Measurements from ENCODE around the gene SH3RF1. TPM values are rescaled to one million over a fixed set of nuclear protein-coding genes. Genes with fewer than 3 reads are reported as not detected.

Gene SH3RF1
- total and polyA plus RNA-seq, 2 experiments from 2014 or later: 7.8 to 12.4 TPM

- Histone ChIP-seq H4K20me1 (replicated peaks; ENCODE audit: insufficient read depth) (no peaks in the 10 kb centered on the region), H3K36me3 (ENCODE audit: insufficient read depth) (no peaks in the 10 kb centered on the region), H3K4me3 (no peak overlapping the region), H3K27me3 (ENCODE audit: insufficient read depth) (no peaks in the 10 kb centered on the region), H3K9me2 (ENCODE audit: insufficient read depth) (peaks cover 5% of the 10 kb centered on the region; the same call in 1 of the 2 replicates), H3K4me2 (no peak overlapping the region), H3K4me1 (ENCODE audit: insufficient read depth) (peaks cover 6% of the 10 kb centered on the region; the same call in 1 of the 2 replicates), H3K79me2 (replicated peaks; ENCODE audit: insufficient read depth) (no peaks in the 10 kb centered on the region), H3F3A (replicated peaks; ENCODE audit: low read depth) (no peaks in the 10 kb centered on the region), H2AFZ (no peak overlapping the region), H3K27ac (ENCODE audit: low read depth) (no peak overlapping the region)
- Mint-ChIP-seq H3K27ac (peak overlapping the region; percentile 24; the same call in 1 of the 2 replicates), H3K9me3 (no peaks in the 10 kb centered on the region), H3K4me1 (peaks cover 28% of the 10 kb centered on the region), H3K4me3 (no peak overlapping the region), H3K27me3 (ENCODE audit: insufficient read depth, low read depth, poor library complexity) (no peaks in the 10 kb centered on the region), H3K36me3 (ENCODE audit: low read depth) (peaks cover 17% of the 10 kb centered on the region)
- ATAC-seq: no peak
- DNase-seq (ENCODE audit: low spot score): no peak
- TF ChIP-seq ZNF331 (CRISPR knock-in tag; IDR thresholded peaks at IDR 0.05; ENCODE audit: low read depth): no peak
- TF ChIP-seq POLR2AphosphoS5 (IDR thresholded peaks at IDR 0.05; ENCODE audit: low read depth): no peak
- TF ChIP-seq ZNF114 (CRISPR knock-in tag; IDR thresholded peaks at IDR 0.05): no peak
- TF ChIP-seq CTCF (conservative IDR thresholded peaks at IDR 0.05; ENCODE audit: low read depth in 2 of 2): no peak
- no peak for TF ChIP-seq STAT1 (IDR thresholded peaks at IDR 0.05; ENCODE audit: unreplicated experiment)
- no peak for TF ChIP-seq JUNB (IDR thresholded peaks at IDR 0.05; ENCODE audit: unreplicated experiment)
- no peak for TF ChIP-seq EZH2phosphoT487 (IDR thresholded peaks at IDR 0.05; ENCODE audit: unreplicated experiment)
- no peak for TF ChIP-seq CREB1 (CRISPR knock-in tag; IDR thresholded peaks at IDR 0.05; ENCODE audit: low read depth)
- TF ChIP-seq, protein P1, sequence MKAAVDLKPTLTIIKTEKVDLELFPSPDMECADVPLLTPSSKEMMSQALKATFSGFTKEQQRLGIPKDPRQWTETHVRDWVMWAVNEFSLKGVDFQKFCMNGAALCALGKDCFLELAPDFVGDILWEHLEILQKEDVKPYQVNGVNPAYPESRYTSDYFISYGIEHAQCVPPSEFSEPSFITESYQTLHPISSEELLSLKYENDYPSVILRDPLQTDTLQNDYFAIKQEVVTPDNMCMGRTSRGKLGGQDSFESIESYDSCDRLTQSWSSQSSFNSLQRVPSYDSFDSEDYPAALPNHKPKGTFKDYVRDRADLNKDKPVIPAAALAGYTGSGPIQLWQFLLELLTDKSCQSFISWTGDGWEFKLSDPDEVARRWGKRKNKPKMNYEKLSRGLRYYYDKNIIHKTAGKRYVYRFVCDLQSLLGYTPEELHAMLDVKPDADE (IDR thresholded peaks at IDR 0.05): no peak
- no peak for TF ChIP-seq ZNF462 (CRISPR knock-in tag; IDR thresholded peaks at IDR 0.05)
- no peak for TF ChIP-seq REST (IDR thresholded peaks at IDR 0.05; ENCODE audit: unreplicated experiment)
Measured at GRCh38 chr4:169098969-169099690, 171.6 kb downstream of the SH3RF1 start.

All from GM23338 (cell line).